ENCODE measurements around the gene ZNF598. TPM values are rescaled to one million over a fixed set of nuclear protein-coding genes. Genes with fewer than 3 reads are reported as not detected.
"Not testable (repeated sequence)": the region's sequence is repeated elsewhere in the genome, so short reads cannot be mapped to it uniquely, and the experiment has no call there.

Gene ZNF598
- total RNA-seq, 1 donor from 2014 or later, result 52.7 TPM

DNA sequence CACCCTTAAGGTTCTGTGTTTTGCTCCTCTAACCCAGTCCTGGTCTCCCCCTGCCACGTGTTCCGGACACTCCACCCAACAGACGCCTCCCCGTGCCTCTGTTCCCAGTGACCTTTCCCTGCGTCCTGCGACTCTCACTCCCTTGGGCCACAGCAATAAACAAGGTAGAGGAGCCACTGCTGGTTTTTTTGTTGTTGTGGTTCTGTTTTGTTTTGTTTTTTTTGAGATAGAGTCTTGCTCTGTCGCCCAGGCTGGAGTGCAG lies 6.3 kb upstream of the ZNF598 start:
- H3K36me3 Mint-ChIP-seq, result no peaks in the 10 kb centered on the region
- H3K9me3 Mint-ChIP-seq, result no peaks in the 10 kb centered on the region
- H3K27me3 Mint-ChIP-seq (ENCODE audit: low read depth), result peaks cover 28% of the 10 kb centered on the region
- TF ChIP-seq, protein P1, sequence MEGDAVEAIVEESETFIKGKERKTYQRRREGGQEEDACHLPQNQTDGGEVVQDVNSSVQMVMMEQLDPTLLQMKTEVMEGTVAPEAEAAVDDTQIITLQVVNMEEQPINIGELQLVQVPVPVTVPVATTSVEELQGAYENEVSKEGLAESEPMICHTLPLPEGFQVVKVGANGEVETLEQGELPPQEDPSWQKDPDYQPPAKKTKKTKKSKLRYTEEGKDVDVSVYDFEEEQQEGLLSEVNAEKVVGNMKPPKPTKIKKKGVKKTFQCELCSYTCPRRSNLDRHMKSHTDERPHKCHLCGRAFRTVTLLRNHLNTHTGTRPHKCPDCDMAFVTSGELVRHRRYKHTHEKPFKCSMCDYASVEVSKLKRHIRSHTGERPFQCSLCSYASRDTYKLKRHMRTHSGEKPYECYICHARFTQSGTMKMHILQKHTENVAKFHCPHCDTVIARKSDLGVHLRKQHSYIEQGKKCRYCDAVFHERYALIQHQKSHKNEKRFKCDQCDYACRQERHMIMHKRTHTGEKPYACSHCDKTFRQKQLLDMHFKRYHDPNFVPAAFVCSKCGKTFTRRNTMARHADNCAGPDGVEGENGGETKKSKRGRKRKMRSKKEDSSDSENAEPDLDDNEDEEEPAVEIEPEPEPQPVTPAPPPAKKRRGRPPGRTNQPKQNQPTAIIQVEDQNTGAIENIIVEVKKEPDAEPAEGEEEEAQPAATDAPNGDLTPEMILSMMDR (IDR thresholded peaks at IDR 0.05; ENCODE audit: unreplicated experiment), result no peak
- DNase-seq (ENCODE audit: low spot score in 2 of 2, unreplicated experiment in 2 of 2), result no peak
- H3K4me1 Mint-ChIP-seq, result peaks cover 4% of the 10 kb centered on the region
- no peak overlapping the region for H3K4me3 Mint-ChIP-seq
- H3K27ac Mint-ChIP-seq, result no peak overlapping the region

DNA sequence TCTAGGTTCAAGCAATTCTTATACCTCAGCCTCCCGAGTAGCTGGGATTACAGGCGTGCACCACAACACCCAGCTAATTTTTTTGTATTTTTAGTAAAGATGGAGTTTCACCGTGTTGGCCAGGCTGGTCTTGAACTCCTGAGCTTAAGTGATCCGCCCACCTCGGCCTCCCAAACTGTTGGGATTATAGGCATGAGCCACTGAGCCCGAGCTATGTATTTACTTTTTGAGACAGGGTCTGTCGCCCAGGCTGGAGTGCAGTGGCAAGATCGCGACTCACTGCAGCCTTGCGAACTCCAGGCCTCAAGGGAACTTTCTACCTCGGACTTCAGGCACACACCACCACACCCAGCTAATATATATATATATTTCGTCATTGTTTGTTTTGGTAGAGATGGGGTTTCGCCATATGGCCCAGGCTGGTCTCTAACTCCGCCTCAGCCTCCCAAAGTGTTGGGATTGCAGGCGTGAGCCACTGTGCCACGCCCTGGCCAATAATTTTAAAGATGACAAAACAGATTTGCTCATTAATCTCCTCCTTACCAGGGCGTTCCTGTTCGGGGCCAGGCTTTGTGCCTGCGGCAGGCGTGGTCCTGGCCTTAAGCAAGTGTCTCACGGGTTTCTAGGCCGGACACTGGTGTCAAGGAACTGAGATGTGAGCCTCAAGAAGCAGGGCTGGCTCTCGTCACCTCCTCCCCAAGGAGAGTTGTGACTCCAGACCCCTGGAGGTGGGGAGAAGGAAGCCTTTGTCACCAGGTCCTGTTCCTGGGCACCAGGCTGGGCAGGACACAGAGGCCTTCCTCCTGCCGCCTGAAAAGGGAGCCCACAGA lies 5.7 kb upstream of the ZNF598 start:
- no peaks in the 10 kb centered on the region for H3K36me3 Mint-ChIP-seq
- H3K4me1 Mint-ChIP-seq, result peaks cover 2% of the 10 kb centered on the region
- DNase-seq (ENCODE audit: low spot score in 2 of 2, unreplicated experiment in 2 of 2), result no peak
- no peaks in the 10 kb centered on the region for H3K9me3 Mint-ChIP-seq
- TF ChIP-seq, protein P1 (IDR thresholded peaks at IDR 0.05; ENCODE audit: unreplicated experiment), result no peak
- no peak overlapping the region for H3K27ac Mint-ChIP-seq
- H3K4me3 Mint-ChIP-seq, result no peak overlapping the region
- peaks cover 23% of the 10 kb centered on the region for H3K27me3 Mint-ChIP-seq (ENCODE audit: low read depth)

DNA sequence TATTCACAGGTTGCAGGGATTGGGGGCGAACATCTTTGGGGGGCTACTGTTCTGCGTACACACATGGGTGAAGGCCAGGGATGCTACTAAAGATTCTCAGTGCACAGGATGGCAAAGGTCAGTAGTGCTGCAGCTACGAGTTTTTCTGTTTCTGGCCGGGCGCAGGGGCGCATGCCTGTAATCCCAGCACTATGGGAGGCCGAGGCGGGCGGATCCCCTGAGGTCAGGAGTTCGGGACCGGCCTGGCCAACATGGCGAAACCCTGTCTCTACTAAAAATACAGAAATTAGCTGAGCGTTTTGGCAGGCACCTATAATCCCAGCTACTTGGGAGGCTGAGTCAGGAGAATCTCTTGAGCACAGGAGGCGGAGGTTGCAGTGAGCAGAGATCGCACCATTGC lies 3.9 kb upstream of the ZNF598 start:
- H3K4me3 Mint-ChIP-seq, result no peak overlapping the region
- DNase-seq (ENCODE audit: low spot score in 2 of 2, unreplicated experiment in 2 of 2), result no peak
- no peak overlapping the region for H3K27ac Mint-ChIP-seq
- H3K36me3 Mint-ChIP-seq, result no peaks in the 10 kb centered on the region
- TF ChIP-seq, protein P1 (IDR thresholded peaks at IDR 0.05; ENCODE audit: unreplicated experiment), result no peak
- H3K4me1 Mint-ChIP-seq, result peaks cover 10% of the 10 kb centered on the region
- peaks cover 10% of the 10 kb centered on the region for H3K27me3 Mint-ChIP-seq (ENCODE audit: low read depth)
- no peaks in the 10 kb centered on the region for H3K9me3 Mint-ChIP-seq

- H3K27me3 Mint-ChIP-seq (ENCODE audit: low read depth); H3K36me3 Mint-ChIP-seq; DNase-seq (ENCODE audit: low spot score in 2 of 2, unreplicated experiment in 2 of 2); H3K4me3 Mint-ChIP-seq; H3K27ac Mint-ChIP-seq; H3K9me3 Mint-ChIP-seq: not testable (repeated sequence)
- H3K4me1 Mint-ChIP-seq, result peaks cover 21% of the 10 kb centered on the region
Measured at GRCh38 chr16:2011726-2012125, 2.1 kb upstream of the ZNF598 start.

DNA sequence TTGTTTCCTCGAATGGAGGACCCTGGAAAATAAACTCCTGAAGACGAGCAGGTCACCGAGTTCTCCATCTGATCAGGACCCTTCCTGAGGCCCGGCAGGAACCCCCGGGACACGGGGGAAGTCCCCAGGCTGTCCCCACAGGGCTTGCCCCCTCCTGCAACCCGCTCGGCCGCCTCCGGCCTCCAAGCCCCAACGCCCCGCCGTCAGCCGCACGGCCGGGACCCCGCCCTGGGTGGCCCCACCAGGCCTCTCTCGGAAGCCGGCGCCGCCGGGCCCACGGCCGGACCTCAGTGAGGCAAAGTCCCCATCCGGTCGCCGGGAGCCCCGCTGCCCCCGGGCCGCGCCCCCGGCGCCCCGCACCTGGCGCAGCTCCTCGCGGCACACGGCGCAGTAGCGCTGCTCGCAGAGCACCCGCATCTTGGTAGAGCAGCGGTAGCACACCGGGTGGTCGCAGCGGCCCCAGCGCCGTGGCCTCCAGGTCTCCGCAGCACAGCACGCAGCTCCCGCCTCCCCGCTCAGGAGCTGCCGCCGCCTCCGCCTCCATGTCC lies 383 bp downstream of the ZNF598 start:
- DNase-seq (ENCODE audit: low spot score in 2 of 2, unreplicated experiment in 2 of 2), result peak in 1 of 2 experiments; percentile 27
- H3K27me3 Mint-ChIP-seq (ENCODE audit: low read depth), result no peaks in the 10 kb centered on the region
- peak overlapping the region; percentile 92 for H3K27ac Mint-ChIP-seq
- H3K4me3 Mint-ChIP-seq, result peak overlapping the region; percentile 67
- H3K9me3 Mint-ChIP-seq, result no peaks in the 10 kb centered on the region
- TF ChIP-seq, protein P1 (IDR thresholded peaks at IDR 0.05; ENCODE audit: unreplicated experiment), result no peak
- H3K36me3 Mint-ChIP-seq, result no peaks in the 10 kb centered on the region
- peaks cover 29% of the 10 kb centered on the region for H3K4me1 Mint-ChIP-seq

- Mint-ChIP-seq H3K36me3 (no peaks in the 10 kb centered on the region), H3K4me1 (peaks cover 29% of the 10 kb centered on the region), H3K9me3 (no peaks in the 10 kb centered on the region), H3K4me3 (peak overlapping the region; percentile 67), H3K27me3 (ENCODE audit: low read depth) (no peaks in the 10 kb centered on the region), H3K27ac (peak overlapping the region; percentile 92)
- no peak for DNase-seq (ENCODE audit: low spot score in 2 of 2, unreplicated experiment in 2 of 2)
- TF ChIP-seq, protein P1 (IDR thresholded peaks at IDR 0.05; ENCODE audit: unreplicated experiment), result no peak
Measured at GRCh38 chr16:2008631-2009163, 924 bp downstream of the ZNF598 start.

Data from mesothelial cell of epicardium (in vitro differentiated cells).